ENCODE measurements around the gene FOXP1. TPM values are rescaled to one million over a fixed set of nuclear protein-coding genes. Genes with fewer than 3 reads are reported as not detected.

FOXP1 gene
- total and polyA plus RNA-seq, 2 of the 8 experiments (the other 6 are each of a cell fraction or from before 2014, with no cell fraction given), result 13.9 to 25.4 TPM

- POLR2A ChIA-PET (ENCODE audit: partially characterized antibody), result interaction anchor here (0.9 to 1.5 kb wide), 3 partner anchors 10 to 124 kb away, joined by 3 to 4 read pairs (median 3); partner anchors contain the start of gene FOXP1
- TF ChIP-seq TAF7 (optimal IDR thresholded peaks at IDR 0.05; ENCODE audit: borderline replicate concordance, low read depth, low read length) (no peak), CTBP2 (IDR thresholded peaks at IDR 0.05; ENCODE audit: borderline replicate concordance, insufficient read depth, insufficient read length, low read length) (no peak), PHF8 (conservative IDR thresholded peaks at IDR 0.05; ENCODE audit: low read depth, low read length) (no peak), CTCF (IDR thresholded peaks at IDR 0.05; ENCODE audit: control extremely low read depth in 1 of 3, insufficient read depth in 1 of 3, low read depth in 1 of 3, low read length in 3 of 3) (no peak), SP4 (IDR thresholded peaks at IDR 0.05; ENCODE audit: low read length) (no peak), MAFK (IDR thresholded peaks at IDR 0.05; ENCODE audit: low read depth, low read length) (no peak), POLR2A (IDR thresholded peaks at IDR 0.05; ENCODE audit: control extremely low read depth in 1 of 2, low read depth in 2 of 2, low read length in 2 of 2) (no peak), SUZ12 (IDR thresholded peaks at IDR 0.05; ENCODE audit: low read length) (no peak), YY1 (IDR thresholded peaks at IDR 0.05; ENCODE audit: low read depth, low read length) (no peak)
Observed at GRCh38 chr3:71458895-71459294, 124.6 kb downstream of the FOXP1 start.

More at GRCh38 chr3:71458895-71459294, 124.6 kb downstream of the FOXP1 start:
- no peak overlapping the region for H2BK120ac ChIP-seq (replicated peaks; ENCODE audit: low read depth, low read length)
- H2BK5ac ChIP-seq (ENCODE audit: low read depth, low read length), result no peak overlapping the region
- no peak overlapping the region for H2BK20ac ChIP-seq (ENCODE audit: low read length)
- H4K5ac ChIP-seq (ENCODE audit: insufficient read length, low read depth, low read length), result no peak overlapping the region
- no peaks in the 10 kb centered on the region for H3K79me1 ChIP-seq (ENCODE audit: low read depth, low read length)
- H3K9ac ChIP-seq (replicated peaks in 1 of 4; ENCODE audit: extremely low read depth in 1 of 4, low read depth in 3 of 4, low read length in 3 of 4), result no peak overlapping the region
- H3K79me2 ChIP-seq (ENCODE audit: control insufficient read depth in 1 of 2, insufficient read depth in 2 of 2, low read length in 2 of 2), result no peaks in the 10 kb centered on the region
- no peak overlapping the region for H2BK12ac ChIP-seq (ENCODE audit: low read depth, low read length)
- no peak overlapping the region for H4K91ac ChIP-seq (replicated peaks; ENCODE audit: insufficient read length, low read length)
- no peak overlapping the region for H2AFZ ChIP-seq (ENCODE audit: low read length)
- DNase-seq (ENCODE audit: low read depth in 1 of 2, low spot score in 2 of 2), result no peak
- no peak overlapping the region for H3K56ac ChIP-seq (replicated peaks; ENCODE audit: insufficient read length, low read depth, low read length)
- no peak overlapping the region for H3K4me3 ChIP-seq (ENCODE audit: extremely low read depth in 1 of 4, insufficient read depth in 2 of 4, low read depth in 3 of 4, low read length in 4 of 4)
- no peaks in the 10 kb centered on the region for H3K9me3 ChIP-seq (ENCODE audit: insufficient read depth in 2 of 2, low read depth in 1 of 2, low read length in 1 of 2)
- no peak overlapping the region for H3K4me2 ChIP-seq (ENCODE audit: insufficient read depth in 1 of 2, low read depth in 2 of 2, low read length in 2 of 2)
- WGBS, 2 experiments (ENCODE audit: extremely low coverage in 1 of 2, insufficient coverage in 1 of 2, insufficient read length in 1 of 2, insufficient replicate concordance in 2 of 2, low coverage in 1 of 2, low lambda C conversion rate in 2 of 2, missing lambda C conversion rate in 1 of 2), result 84% methylated on average over 1 of the region's 1 CpG; no CpG with 5 or more reads in 1 of the 2 experiments
- H3K27me3 ChIP-seq (replicated peaks in 1 of 4; ENCODE audit: control insufficient read depth in 3 of 4, extremely low read depth in 1 of 4, insufficient read depth in 3 of 4, low read length in 3 of 4), result no peaks in the 10 kb centered on the region
- CTCF ChIA-PET (ENCODE audit: partially characterized antibody), result interaction anchor here (1.6 kb wide), 1 partner anchor 127 kb away, joined by 4 read pairs; no protein-coding TSS in a partner anchor
- FAIRE-seq, result no peak
- no peaks in the 10 kb centered on the region for H3K23me2 ChIP-seq (ENCODE audit: low read depth, low read length)
- no peak overlapping the region for H2BK15ac ChIP-seq (ENCODE audit: low read length)
- H4K20me1 ChIP-seq (replicated peaks in 1 of 2; ENCODE audit: control insufficient read depth in 1 of 2, insufficient read depth in 2 of 2, low read length in 2 of 2), result no peaks in the 10 kb centered on the region
- H3K23ac ChIP-seq (ENCODE audit: insufficient read length), result no peak overlapping the region
- no peaks in the 10 kb centered on the region for H3K36me3 ChIP-seq (ENCODE audit: control insufficient read depth in 2 of 4, insufficient read depth in 4 of 4, low read length in 3 of 4)
- no peak overlapping the region for H3K4ac ChIP-seq (replicated peaks; ENCODE audit: insufficient read length, low read depth, low read length)
- H2AK5ac ChIP-seq (ENCODE audit: low read depth, low read length), result no peak overlapping the region
- H3K4me1 ChIP-seq (replicated peaks in 1 of 4; ENCODE audit: control insufficient read depth in 3 of 4, insufficient read depth in 4 of 4, low read length in 3 of 4), result peaks cover 0 to 3% (median 0%) of the 10 kb centered on the region in 4 experiments; a peak in 2 of 7 replicates
- H3K18ac ChIP-seq (ENCODE audit: extremely low read depth, low read length), result no peak overlapping the region
- H3K27ac ChIP-seq (ENCODE audit: low read depth, low read length), result no peak overlapping the region
- H4K8ac ChIP-seq (ENCODE audit: extremely low read depth, insufficient read depth, low read length), result no peak overlapping the region
- H3K14ac ChIP-seq (ENCODE audit: insufficient read length), result no peak overlapping the region

All from H1 (cell line).